Stimulated activated CD8-positive, alpha-beta memory T cell treated with anti-CD3 and anti-CD28 coated beads, Interleukin-7, amount 100 ng/mL, for 24 hours (primary cell): ENCODE data around the gene CD47.

Experiments used
- DNase-seq: peaks from one replicate; pipeline ENCODE4 v3.0.0-alpha.2; 2020; ENCODE audit warnings: low read depth

The CD47 gene

DNA sequence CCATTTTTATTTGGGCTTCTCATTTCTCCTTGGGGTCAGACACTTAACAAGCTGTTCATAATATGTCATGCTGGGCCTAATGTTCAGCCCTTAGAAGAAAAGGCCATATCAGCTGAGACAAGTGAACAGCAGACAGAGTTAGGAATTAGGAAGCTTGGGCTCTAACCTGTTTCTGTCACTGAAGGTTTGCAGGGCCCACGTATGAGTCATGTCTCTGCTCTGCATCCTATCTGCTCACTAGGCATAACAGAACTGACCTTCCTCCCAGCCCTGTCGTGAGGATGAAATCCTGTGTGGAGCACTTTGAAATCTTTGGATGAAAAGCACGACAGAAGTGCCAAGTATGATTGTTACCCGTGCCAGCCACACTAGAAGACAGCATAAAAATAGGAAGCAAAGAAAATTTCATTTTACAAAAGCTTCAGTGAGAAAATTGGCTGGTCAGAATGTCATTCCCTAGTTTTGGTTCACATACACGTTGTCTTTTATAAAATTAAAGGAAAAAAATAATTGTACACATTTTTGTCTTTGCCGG is 26.5 kb upstream of the CD47 start:
- DNase-seq = no peak

DNA sequence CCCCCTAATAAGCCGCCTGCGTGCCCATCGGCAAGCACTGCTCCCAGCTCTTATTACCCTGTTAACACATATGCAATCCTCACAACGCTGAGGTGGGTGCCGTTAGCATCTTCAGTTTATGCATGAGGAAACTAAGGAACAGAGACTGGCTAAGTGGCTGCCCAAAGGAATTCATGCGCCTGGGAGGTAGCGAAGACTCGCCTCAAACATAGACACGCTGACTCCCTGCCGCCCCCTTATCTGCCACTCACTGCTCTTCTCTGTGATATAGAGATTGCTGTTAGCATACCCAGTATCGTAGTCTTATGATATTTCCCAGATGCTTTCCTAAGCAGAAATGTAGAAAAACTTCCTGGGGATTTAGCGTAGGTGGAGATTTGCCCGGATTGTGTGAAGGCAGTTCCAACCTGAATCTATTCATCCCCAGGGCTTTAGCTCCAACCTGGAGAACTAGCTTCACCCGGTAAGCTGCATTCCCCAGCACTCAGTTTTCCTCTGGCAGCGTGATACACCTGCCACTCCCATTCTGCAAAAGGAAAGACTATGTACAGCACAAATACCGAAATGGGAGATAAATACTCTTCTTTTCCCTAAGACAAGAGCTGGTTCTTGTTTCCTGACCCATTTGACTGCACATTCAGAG is 23.7 kb upstream of the CD47 start:
- no peak for DNase-seq

DNA sequence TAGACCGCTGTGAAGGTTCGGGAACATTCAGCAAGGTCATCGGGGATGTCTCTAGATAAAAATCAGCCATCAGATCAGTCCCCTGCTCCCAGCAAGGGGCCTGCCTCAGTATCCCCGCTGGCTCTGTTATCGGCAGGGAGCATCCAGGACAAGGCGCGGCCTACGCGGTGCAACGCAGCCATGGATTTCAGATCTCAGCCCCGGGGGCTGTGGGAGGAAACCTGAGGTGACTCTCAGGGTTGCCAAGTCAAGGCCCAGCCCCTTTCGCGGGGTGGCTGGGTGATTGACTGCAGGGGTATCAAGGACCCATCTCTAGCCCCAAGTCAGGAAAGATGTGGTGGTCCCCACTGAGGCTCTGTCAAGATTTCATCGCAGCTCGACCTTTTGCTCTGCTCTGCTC is 23.1 kb upstream of the CD47 start:
- no peak for DNase-seq

GRCh38 chr3:108110934-108111333 is 20.1 kb upstream of the CD47 start:
- no peak for DNase-seq

GRCh38 chr3:108108416-108108815 is 17.6 kb upstream of the CD47 start:
- DNase-seq = no peak

DNA sequence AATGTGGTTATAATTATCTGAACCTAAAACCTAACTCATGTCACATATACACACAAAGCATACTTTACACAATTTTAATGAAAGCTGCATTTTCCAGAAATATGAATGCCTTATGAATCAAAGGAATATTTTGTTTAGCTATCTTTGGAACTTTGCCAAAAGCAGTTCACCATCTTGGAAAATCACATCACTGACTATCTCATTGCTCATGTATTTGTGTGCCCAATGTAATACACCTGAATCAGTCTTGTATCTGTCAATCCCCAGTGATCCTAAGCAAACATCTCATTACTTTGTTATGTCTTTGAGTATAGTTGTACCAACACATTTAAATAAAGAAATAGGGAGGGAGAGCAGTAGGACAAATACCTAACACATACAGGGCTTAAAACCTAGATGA is 15.6 kb upstream of the CD47 start:
- no peak for DNase-seq

- DNase-seq = no peak
Measured at GRCh38 chr3:108106031-108106430, 15.2 kb upstream of the CD47 start.

DNA sequence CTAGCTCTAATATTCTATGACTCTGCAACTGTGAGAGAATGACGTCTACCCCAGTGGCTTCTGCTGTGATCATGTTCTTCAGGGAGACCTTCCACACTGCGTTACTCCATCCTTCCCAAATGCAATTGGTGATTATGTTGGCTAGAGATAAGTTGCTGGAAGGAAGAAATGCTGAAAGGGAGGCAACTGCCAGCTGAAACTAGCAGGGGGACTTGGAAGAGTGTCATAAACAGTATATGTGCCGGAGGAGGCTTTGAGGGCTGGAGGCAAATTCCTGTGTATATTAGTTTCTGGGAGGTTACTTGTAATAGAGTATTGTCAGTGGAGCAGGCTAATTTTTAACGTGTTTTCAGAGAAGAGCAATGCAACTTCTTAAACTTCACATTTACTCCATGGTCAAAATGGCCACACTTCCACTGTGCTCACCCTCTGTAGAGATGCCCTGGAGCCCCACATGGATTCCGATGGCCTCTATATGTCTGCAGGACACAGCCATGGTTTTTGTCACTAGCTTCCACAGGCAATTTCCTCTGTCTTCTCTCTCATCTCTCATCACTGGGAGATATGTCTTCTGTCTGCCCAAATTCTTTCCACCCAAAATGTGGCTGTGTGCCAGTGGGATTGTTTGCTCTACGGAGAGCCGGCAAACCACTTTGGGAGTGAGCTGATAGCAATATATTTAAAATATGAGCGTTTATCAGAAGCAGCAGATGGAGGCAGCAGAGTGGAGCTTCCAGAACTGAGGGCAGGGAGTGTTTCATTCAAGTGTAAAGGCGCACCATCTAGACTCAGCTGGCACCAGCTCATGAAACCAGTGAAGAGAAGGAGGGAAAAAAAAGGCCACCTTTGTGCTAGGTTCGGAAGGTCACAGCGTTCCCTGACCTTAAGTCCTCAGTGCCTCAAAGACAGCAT is 13.3 kb upstream of the CD47 start:
- no peak for DNase-seq

GRCh38 chr3:108103040-108103751 is 12.4 kb upstream of the CD47 start:
- no peak for DNase-seq

- no peak for DNase-seq
Measured at GRCh38 chr3:108102420-108103039, 11.7 kb upstream of the CD47 start.

DNA sequence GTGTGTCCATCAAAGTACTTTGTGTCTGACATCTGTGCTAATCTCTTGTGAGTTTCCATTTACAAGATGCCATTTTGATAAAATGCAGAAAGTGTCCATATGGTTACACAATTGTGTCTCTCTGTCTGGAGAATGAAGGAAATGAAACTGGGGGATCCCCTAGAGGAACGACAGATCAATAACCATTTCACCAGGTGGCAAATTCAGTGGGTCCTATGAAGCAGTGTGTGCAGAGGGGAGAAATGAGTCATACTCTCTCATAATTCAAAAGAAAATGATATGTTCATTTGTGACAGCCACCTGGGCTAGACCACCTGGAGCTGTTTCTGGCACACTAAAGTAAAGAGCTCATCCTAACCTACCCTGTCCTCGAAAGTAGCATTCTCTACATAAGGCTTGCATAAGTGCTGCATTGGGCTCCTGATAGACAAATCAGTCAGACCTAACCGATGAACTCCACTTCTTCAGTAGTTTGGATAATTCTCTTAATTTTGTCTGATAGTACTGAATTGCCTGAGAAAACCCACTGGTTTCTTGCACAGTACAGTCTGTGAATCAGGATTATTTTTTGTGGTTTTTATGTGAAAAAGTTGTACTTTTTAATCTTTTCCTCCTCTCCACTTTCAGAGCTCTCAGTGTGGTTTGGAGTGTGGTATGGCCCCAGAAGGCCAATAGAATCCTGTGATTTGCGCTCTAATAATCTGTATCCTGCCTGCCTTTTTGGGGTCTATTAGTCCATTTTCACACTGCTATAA is 10.3 kb upstream of the CD47 start:
- no peak for DNase-seq

DNA sequence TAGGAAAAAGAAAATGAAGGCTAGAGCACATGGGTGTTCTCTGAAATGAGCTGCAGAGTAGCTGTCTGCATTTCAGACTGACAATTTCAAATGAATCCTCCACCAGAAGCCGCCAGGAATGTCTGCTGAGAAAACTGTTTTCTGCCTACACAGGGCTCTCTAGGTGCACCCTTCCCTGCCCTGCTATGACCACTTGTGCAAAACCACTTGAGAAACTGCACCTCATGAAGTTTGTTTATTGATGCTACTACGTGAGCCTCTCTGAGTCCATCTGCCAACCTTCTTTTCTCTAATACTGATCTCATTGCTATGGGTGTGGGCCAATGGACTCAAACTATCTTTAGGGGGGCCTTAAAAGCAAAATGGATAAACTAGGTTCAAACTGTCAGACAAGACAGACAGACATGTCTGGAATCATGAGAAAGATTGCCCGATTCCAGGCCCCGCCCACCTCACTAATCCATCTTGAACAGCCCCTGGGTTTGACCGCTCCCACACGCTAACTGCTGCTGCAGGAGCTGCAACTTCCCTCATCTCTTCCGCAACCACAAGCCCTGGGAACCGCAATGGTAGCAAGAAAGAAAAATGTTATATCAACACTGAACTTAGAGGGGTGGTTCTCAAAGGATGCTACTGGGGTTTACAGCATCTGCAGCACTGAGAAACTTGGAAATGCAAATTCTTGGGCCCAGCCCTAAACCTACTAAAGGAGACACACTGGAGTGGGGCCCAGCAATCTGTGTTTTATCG is 9.0 kb upstream of the CD47 start:
- no peak for DNase-seq

- DNase-seq = no peak
Measured at GRCh38 chr3:108099244-108099643, 8.4 kb upstream of the CD47 start.

DNA sequence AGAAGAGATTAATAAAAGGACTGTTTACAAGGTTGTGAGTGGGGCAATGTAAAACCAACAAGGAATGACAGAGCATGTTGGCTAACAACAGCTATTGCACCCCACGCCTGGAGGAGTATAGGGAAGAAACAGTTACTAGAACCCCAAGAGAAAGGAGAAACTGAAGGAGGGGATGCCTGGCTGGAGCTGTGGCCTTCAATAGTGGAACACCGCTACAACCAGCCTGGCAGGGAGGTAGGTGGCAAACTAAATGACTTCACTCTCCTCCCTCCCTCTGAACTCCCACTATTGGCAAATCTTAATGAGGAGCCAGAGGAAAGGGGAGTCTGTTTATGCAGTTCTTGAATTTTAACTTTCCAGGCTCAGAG is 7.2 kb upstream of the CD47 start:
- DNase-seq = no peak

GRCh38 chr3:108097322-108098002 is 6.6 kb upstream of the CD47 start:
- no peak for DNase-seq

DNA sequence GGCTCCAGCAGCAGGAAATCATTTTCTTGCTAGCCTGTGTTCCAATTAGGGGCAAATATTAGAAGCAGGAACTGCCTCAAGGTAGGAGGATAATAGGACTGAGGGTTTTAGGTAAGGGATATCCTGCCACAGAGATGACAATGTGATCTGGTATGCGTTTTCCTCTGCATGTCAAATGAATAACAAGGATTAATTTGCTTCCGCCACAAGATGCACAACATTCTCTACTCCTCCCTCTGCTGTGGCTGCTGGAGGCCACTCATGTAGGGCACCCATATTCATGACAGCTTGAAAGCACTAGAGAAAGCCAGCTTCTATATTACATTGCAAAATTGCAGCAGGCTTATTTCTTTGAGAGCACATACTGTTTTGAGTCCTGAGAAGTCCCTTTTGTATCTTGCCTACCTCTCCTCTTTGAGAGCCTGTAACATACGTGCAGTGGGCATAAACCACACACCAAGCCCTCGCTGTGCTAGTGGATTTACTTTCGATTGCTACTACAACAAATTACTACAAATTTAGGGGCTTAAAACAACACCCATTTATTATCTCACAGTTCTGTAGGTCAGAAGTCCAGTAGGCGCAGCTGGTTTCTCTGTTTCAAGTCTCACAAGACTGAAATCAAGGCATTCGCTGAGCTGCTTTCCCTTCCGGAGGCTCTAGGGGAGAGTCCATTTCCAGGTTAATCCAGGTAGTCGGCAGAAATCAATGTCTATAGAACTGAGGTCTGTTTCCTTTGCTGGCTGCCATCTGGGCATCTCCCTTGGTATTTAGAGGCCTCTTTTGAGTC is 5.9 kb upstream of the CD47 start:
- no peak for DNase-seq

- DNase-seq = no peak
Measured at GRCh38 chr3:108093616-108094015, 2.8 kb upstream of the CD47 start.

GRCh38 chr3:108093021-108093420 is 2.2 kb upstream of the CD47 start:
- DNase-seq = no peak

DNA sequence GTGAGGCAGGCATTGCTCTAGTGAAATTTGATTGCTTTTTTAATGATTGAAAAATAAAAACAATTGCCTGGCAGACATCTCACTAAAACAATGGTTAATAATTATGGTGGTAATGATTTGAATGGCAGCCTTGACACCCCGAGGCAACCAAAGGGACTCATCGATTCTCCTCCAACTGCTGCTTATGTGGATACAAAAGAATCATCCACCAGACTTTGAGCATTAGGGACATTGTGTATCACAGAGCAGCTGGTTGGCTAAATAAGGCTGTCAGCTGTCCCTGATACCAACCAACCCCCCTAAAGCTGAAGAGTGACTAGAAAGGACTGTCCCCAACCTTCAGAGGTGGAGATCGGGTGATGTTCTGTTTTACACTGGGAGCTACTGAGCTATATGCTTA is 1.7 kb upstream of the CD47 start:
- DNase-seq = no peak
